Fibroblast of peridontal ligament (primary cell): ENCODE data around the gene HCN1.
"Not testable (repeated sequence)": the region's sequence is repeated elsewhere in the genome, so short reads cannot be mapped to it uniquely, and the experiment has no call there.

Experiments used
- DNase-seq: peaks from one replicate; pipeline ENCODE4 v3.0.0-alpha.2; 2010; ENCODE audit errors: extremely low read depth

HCN1 gene

DNA sequence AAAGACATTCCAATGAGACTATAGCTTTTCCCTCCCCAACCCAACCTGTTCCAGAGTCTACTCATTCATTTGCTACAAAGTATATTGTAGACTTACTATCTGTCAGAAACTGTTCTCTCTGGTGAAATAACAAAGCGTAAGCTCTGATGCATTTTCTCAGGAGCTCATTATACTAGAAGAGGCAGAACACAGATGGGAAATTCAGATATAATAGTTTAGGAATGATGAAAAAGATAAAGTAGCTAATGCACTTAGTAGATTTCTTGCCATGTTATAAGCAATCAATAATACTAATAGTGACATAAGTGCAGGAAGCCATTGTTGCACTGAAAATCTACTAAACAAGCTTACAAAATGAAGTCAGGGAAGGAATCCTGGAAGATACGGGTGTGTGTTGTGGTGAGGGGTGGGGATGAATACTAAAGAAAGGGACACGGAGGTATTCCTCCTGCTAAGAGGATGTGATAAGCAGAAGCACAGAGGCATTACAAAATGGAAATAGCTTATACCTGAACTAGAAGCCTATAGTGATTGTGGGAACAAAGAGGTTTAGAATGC is 78.2 kb downstream of the HCN1 start:
- DNase-seq, result no peak

DNA sequence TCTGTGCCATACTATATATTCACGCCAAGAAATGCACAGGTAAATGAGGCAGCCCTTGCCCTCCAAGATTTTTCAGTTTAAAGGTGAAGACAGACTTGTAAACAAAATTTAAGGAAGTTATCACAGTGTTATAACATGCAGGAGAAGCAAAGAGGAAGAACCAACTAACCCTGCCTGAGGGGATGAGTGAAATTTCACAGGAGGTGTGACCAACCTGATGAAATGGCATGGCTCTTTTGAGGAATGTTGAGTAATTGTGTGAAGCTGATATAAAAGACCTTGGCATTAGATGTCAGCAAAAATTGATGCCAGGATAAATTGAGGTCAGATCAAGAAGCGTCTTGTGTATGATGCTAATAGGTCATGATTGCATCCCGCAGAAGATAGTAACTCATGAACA is 86.5 kb downstream of the HCN1 start:
- DNase-seq, result no peak

DNA sequence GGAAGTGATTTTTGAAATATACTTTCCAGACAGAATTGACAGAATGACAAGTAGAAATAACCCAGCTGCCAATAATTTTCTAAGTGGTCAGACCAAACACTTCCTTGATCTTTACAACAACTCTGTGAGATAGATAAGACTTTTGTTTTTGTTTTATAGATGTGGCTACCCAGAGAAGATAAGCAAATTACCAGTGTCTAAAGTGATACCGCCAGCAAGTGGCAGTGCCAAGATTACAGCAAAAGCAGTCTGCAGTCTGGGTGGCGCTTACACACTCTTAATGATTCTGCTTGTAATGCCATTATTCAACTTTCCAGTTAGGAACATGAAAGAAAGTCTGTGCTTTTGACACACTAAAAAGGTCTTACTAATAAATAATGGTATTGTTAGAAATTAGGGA is 92.1 kb downstream of the HCN1 start:
- DNase-seq, result no peak

DNA sequence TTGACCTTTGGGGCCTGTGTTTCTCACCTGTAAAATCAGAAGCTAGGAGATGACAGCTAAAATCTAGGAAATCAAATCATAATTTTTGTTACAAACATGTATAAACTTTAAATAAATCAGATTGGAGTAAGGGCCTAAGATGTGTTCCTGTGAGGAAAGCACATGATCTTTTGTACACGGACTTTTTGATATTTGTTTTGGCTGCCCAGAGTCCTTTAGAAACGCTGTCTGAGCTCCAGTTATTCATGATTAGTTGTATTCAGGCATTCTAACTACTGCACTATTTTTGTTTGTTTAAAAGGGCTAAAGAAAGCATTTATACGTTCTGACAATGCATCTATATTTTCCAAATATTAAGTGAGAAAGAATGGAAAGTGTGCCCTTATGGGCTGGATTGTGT is 94.8 kb downstream of the HCN1 start:
- no peak for DNase-seq

DNA sequence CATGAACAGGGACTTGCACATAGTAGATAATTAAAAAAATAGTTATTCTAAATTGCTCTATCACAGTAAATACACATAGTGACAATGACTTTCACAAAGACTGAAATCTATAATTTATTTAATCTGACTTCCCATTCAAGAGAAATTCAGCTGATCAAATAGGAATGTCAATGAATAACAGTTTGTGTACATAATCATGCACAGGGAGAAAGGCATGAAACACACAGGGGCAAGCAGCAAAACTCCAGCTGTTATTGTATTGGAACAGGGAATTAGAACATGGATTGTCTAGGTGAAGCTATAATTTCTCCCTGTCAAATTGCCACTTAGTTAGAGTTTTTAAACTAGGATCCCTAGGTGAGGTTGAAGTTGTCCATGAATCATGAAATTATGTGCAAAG is 99.9 kb downstream of the HCN1 start:
- DNase-seq, result no peak

DNA sequence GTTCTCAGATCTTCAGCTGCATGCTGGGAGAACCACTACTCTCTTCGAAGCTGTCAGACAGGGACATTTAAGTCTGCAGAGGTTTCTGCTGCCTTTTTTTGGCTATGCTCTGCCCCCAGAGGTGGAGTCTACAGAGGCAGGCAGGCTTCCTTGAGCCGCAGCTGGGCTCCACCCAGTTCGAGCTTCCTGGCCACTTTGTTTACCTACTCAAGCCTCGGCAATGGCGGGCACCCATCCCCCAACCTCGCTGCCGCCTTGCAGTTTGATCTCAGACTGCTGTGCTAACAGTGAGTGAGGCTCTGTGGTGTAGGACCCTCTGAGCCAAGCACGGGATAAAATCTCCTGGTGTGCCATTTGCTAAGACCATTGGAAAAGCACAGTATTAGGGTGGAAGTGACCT is 110.2 kb downstream of the HCN1 start:
- DNase-seq, result not testable (repeated sequence)

DNA sequence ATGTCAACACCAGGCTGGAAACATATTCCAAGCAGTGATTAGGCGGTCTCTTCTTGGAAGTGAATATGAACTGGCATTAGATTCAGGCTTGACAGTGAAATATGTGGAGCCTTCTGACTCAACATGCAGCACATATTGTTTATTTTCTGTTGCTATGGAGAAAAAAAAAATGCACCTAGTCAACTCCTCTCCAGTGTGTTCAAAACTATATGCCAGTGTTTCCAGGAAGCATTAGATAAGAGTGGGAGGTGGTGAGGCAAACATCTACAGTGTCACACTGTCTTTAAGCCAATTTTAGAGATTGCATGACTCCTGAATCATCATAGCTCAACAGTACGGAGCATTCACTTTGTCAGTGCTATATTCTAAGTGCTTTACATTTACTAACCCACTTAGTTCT is 117.9 kb downstream of the HCN1 start:
- DNase-seq, result no peak

DNA sequence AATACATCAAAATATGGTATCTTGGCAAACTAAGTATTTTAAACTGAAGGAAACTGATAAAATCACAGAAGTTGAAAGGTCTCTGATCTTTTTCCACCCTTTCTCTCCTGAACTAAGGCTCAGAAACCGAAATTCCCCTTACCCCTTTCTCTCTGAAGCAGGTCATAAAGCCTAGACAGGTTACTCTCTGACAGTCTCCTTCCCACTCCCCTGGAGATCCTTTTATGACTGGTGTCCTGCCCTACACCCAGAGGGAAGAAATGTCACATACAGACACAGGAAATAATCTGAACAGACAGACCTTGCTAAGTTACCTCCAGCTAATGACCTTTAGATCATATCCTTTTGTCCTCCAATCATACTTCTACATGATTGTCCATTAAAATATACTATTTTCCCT is 127.4 kb downstream of the HCN1 start:
- no peak for DNase-seq

DNA sequence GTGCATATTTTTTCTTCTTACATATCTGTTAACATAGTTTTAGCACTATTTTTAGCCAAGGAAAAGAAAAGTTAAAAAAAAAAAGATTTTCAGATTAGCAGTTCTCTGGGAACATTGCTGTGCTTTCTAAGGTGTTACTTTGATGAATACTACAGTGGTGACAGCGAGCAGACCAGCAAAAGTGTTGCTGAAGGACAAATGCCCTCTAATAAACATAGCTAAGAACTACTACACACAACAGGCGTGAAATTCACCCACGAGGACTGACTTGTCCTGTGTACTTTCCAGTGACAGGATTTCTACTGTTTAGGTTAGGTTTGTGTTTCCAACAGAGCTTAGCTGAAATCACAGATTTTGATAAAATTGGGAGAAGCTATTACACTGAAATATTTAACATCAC is 153.8 kb downstream of the HCN1 start:
- no peak for DNase-seq

DNA sequence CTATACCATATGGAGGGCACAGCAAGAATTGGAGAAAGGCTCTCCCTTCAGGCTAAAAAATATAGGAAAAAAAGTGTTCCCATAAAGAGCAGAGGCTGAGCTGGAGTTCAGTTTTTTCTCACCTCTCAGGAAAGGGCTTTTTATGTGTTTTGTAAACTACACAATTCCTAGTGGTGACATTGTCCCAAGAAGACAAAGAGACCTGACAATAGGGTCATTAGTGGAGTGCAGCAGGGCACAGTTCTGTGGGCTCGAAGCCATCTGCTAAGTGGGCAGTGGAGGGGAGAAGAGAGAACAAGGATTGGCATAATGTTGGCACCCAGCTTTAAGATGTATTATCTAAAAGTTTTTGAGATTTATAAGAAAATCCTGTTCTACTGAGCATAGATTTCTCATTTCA is 162.5 kb downstream of the HCN1 start:
- no peak for DNase-seq

DNA sequence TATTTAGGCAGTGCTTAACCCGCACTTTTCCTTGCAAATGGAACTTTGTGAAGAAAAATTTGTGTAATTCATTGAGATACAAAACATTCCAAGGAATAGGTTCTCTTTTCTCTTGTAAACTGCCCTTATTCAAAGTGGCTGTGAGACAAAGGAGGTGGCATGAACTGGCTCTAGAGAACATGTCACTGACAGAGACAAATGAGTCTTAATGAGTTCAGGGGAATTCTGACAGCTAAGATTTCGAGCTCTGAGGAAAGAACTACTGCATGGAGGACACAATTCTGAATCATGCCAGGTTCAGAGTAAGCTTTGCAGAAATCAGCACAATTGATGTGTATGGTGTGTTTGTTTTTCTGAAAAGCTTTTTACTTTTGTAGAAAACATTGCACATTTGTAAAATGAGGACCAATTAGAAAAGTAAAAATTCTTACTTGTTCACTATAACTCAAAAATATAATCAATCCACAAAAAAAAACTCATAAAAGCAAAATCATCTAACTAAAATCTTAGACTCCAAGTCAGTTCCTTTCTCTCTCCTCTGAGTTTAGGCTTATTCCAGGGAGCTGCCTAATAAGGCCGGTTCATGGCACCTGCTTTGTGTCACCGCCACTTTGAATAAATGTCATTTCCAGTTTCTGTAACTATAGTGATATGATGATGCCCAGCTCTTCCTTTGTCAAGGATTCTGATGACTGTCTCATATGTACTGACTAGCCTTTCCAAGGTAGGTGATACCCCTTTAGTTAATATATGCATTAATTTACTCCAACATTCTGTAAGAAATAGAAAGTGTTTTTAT is 163.2 kb downstream of the HCN1 start:
- no peak for DNase-seq

DNA sequence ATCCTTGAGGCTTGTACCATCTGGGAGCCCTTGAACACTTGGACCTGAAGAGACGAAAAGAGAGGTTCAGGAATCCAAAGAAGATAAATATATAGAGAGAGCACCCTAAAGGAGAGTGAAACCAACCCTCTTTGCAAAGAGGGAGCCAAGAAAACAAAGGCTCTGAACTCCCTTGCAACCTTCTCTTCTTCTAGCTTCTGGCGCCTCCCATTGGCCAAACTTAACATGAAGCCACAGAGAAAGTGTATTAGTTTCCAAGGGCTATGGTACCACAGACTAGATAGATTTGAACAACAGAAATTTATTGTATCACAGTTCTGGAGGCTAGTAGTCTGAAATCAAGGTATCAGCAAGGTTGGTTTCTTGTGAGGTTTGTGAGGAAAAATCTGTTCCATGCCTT is 175.1 kb downstream of the HCN1 start:
- peak; percentile 1 for DNase-seq

DNA sequence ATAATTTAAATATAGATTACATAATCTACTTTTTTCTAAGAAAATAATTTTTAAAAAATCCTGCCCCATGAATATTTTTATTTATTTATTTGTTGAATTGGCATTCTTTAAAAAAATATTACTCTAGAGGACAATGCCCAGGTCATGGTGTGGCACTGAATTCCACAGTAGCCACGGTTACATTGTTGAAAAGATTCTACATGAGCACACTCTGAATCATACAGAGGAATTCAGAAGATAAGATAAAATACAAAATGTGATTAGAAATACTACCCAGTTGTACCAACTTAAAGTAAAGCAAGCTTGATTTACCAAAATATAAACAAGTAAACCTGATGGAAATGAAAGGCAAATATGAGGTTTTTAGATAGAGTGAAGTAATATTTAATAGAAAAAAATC is 183.7 kb downstream of the HCN1 start:
- DNase-seq, result no peak

DNA sequence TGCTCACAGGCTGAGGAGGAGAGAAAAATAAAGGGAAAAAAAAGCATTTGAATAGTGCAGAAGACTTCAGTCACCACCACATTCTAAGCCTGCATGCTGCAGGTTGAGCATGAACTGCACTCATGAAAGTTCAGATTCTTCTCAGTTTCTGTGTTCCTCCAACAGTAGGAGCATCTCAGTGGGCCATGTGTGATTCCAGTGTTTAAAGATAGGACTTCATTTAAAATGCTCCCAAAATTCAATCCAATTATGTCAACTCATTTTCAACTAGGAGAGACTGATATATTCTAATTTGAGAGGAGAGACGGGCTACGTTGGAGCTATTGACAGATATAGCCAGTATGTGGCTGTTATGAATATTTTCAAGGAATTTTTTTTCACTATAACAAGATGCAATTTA is 186.8 kb downstream of the HCN1 start:
- no peak for DNase-seq

DNA sequence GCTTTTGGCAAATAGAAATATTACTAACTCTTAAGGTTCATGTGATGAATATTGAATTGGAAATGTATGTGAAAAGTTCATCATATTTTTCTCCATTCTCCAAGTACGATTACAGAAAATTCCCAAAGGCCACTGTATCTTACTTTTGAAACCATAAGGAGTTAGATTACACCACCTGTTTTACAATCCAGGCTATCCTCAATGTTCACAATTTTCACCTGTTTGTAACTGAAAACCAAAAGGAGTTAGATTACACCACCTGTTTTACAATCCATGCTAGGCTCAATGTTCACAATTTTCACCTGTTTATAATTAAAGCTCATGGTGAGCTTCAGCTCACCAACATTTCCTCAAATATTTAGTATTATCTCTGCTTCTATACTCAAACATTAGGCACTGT is 188.0 kb downstream of the HCN1 start:
- DNase-seq, result no peak

DNA sequence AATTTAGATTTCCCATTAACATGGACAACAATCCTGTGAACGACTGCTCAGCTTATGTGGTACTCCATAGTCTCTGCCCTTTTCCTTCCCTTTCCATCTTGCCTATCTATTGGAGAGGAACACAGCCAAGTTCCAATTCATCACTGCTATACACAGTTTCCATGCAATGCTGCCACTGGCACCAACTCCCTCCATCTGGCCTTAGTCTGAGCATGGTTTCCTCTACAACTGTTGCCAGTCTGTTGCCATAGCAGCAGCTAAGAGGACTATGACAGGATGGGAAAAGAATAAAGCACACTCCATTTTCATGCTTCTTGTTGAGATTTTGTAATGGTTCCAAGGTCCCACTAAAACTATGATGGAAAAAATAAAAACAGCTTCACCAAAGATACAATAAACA is 189.0 kb downstream of the HCN1 start:
- DNase-seq, result no peak

DNA sequence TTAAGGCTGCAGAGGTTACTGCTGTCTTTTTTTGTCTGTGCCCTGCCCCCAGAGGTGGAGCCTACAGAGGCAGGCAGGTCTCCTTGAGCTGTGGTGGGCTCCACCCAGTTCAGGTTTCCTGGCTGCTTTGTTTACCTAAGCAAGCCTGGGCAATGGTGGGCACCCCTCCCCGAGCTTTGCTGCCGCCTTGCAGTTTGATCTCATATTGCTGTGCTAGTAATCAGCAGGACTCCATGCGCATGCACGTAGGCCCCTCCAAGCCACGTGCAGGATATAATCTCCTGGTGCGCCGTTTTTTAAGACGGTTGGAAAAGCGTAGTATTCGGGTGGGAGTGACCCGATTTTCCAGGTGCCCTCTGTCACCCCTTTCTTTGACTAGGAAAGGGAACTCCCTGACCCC is 197.2 kb downstream of the HCN1 start:
- DNase-seq, result not testable (repeated sequence)

DNA sequence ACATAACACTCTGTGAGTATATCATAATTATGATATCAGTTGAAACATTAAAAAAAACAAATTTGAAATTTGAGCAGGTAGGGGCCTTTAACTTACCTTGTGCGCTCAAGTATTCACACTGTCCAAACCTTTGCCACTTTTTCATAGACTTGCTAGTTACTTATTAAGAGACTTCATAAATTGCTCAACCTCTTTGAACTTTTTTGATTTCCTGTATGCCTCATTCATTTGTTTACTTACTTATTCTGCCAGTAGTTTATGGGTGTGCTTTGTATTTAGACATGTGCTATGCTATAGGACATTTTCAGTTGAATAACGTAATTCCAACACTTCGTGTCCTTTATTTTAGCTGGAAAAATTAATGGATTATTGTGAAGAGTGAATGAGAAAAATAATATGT is 204.8 kb downstream of the HCN1 start:
- DNase-seq, result no peak

DNA sequence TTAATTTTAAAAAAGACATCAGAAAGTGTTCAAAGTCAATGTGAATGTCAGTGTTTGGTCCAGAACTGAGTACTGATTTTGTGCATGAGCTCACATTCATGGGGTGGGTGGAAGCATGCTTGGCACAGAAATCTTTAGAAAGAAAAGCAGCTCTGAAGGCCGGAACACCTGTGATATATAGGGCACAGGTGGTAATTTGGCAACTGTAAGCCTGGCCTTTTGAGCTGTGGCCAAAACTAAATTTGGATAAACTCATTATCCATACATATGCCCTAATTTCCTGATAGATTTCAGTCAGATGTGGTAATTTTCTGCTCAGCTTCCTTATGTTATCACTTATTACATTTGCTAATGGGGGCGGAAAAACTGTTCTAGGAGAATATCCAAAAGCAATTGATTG is 211.4 kb downstream of the HCN1 start:
- DNase-seq, result no peak

DNA sequence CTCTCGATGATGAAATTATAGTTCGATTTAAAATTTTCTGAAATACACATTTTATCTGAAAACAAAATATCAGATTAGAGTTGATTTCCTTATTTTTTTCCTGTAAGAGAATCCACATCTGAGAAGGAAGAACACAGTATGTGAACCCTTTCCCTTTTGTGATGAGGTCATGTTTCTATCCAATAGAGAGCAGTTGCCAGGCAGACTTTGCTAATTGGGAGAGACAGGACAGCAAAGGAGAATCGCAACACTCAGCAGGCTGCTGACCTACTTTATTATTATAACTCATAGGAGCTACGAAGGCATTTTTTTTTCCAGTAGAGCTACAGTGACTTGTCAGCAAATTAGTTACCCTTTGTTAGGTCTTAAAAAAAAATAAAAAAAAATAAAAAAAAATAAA is 242.1 kb downstream of the HCN1 start:
- no peak for DNase-seq

DNA sequence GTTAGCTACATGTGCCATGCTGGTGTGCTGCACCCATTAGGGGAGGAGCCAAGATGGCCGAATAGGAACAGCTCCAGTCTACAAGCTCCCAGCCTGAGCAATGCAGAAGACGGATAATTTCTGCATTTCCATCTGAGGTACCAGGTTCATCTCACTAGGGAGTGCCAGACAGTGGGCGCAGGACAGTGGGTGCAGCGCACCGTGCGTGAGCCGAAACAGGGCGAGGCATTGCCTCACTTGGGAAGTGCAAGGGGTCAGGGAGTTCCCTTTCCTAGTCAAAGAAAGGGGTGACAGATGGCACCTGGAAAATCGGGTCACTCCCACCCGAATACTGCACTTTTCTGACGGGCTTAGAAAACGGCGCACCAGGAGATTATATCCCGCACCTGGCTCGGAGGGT is 251.3 kb downstream of the HCN1 start:
- not testable (repeated sequence) for DNase-seq

DNA sequence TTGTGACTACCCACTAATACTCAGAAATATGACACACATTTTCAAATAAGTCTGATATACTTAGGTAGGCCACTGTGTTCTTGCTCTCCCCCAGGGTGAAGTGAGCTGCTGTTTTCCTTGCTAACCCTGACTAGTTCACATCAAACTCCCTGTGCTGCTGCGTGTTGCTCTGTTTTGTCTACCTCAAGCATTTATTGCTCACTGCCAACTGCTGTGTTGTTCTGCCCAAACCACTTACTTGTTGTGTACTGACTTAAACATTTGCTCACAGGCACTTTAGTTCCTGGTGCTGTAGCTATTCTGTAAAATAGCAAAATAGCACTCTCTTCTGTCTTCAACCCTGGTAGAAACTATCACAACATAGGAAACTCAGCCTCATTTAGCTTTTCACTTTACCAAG is 255.7 kb downstream of the HCN1 start:
- DNase-seq, result no peak

DNA sequence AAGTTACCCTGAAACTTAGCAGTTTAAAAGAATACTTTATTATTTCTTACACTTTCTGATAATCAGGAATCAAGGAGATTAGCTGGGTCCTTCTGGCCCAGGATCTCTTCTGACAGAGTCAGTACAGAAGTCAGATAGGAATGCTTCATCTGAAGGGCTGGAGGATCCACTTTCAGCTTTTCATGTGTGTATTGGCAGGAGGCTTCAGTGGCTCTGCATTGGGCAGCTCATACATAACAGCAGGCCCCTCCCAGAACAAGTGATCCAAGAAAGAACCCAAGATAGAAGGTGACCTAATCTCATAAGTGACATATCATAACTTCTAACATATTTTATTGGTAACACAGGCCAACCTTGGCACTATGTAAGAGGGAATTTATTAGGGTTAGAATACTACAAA is 258.4 kb downstream of the HCN1 start:
- no peak for DNase-seq
